Mammary microvascular endothelial cell (primary cell): Measurements from ENCODE around the gene STXBP1. TPM values are rescaled to one million over a fixed set of nuclear protein-coding genes. Genes with fewer than 3 reads are reported as not detected.

Experiments
- total RNA-seq: library from RNA; depleted of rRNA; stranded (reverse); fragments of >200 nt; gene quantifications from 2 replicates; pipeline ENCODE4 v1.2.3, GENCODE V29; 2015

STXBP1 gene
- 48.8 and 49.9 TPM in 2 replicates for total RNA-seq

GRCh38 chr9:127611899-127612790 lies at the start of gene STXBP1:
STXBP1 (plus strand) TSS chr9:127612277; CDS start chr9:127612404, 127 bp downstream.

GRCh38 chr9:127706836-127707241 lies 94.8 kb downstream of the STXBP1 start, which contains the start of gene CFAP157:
CFAP157 (plus strand) TSS chr9:127706988; CDS start chr9:127707032, 44 bp downstream.

GRCh38 chr9:127715470-127716337 lies 103.6 kb downstream of the STXBP1 start, which contains the start of the genes PTRH1 and TTC16:
PTRH1 (minus strand) TSS chr9:127715663; CDS start chr9:127715639, 24 bp downstream.
TTC16 (plus strand) TSS chr9:127716079; CDS start chr9:127716146, 67 bp downstream.

GRCh38 chr9:127734747-127735529 lies 122.9 kb downstream of the STXBP1 start, which contains the start of gene TOR2A:
TOR2A (minus strand) TSS chr9:127735294; CDS start chr9:127735270, 24 bp downstream.

Other genes with a start within 250 kb of the STXBP1 start
- gene SLC2A8, start 215.1 kb upstream of the STXBP1 start, total RNA-seq: 14.3 and 14.4 TPM in 2 replicates
- gene ZNF79, start 187.9 kb upstream of the STXBP1 start, total RNA-seq: 8.4 and 9.0 TPM in 2 replicates
- gene RPL12, start 160.9 kb upstream of the STXBP1 start, total RNA-seq: 2,345 and 2,382 TPM in 2 replicates
- gene LRSAM1, start 160.8 kb upstream of the STXBP1 start, total RNA-seq: 18.9 and 19.0 TPM in 2 replicates
- gene CFAP157, start 94.7 kb downstream of the STXBP1 start, total RNA-seq: not detected in 2 replicates
- gene PTRH1, start 103.4 kb downstream of the STXBP1 start, total RNA-seq: 40.9 and 81.9 TPM in 2 replicates
- gene TTC16, start 103.8 kb downstream of the STXBP1 start, total RNA-seq: not detected in 2 replicates
- 19.5 and 19.6 TPM in 2 replicates for gene TOR2A, start 123.0 kb downstream of the STXBP1 start, total RNA-seq
- gene SH2D3C, start 166.4 kb downstream of the STXBP1 start, total RNA-seq: 70.7 and 86.0 TPM in 2 replicates
- gene CDK9, start 173.8 kb downstream of the STXBP1 start, total RNA-seq: 82.7 and 84.3 TPM in 2 replicates
- gene FPGS, start 190.6 kb downstream of the STXBP1 start, total RNA-seq: 71.7 and 75.6 TPM in 2 replicates
- gene ENG, start 242.4 kb downstream of the STXBP1 start, total RNA-seq: 378 and 433 TPM in 2 replicates